ENCODE results near the gene BRAF.
"Not testable (repeated sequence)": the region's sequence is repeated elsewhere in the genome, so short reads cannot be mapped to it uniquely, and the experiment has no call there.

Gene BRAF

GRCh38 chr7:140896996-140897395 is 27.7 kb downstream of the BRAF start:
- Histone ChIP-seq H3K4me3 (ENCODE audit: low read length) (no peak overlapping the region), H3K27me3 (ENCODE audit: insufficient read depth, low read length) (no peaks in the 10 kb centered on the region), H3K9ac (ENCODE audit: low read depth, low read length) (no peak overlapping the region), H3K4me1 (ENCODE audit: insufficient read depth, low read length) (peaks cover 9% of the 10 kb centered on the region), H3K36me3 (ENCODE audit: insufficient read depth, low read depth, low read length) (no peaks in the 10 kb centered on the region), H3K27ac (ENCODE audit: low read length) (no peak overlapping the region), H3K9me3 (ENCODE audit: insufficient read depth, low read depth, low read length) (no peaks in the 10 kb centered on the region)

- Histone ChIP-seq H3K4me1 (ENCODE audit: insufficient read depth, low read length) (no peaks in the 10 kb centered on the region; the same call in 1 of the 2 replicates), H3K36me3 (ENCODE audit: insufficient read depth, low read depth, low read length) (no peaks in the 10 kb centered on the region), H3K9me3 (ENCODE audit: insufficient read depth, low read depth, low read length) (no peaks in the 10 kb centered on the region), H3K4me3 (ENCODE audit: low read length) (no peak overlapping the region), H3K27ac (ENCODE audit: low read length) (no peak overlapping the region), H3K9ac (ENCODE audit: low read depth, low read length) (no peak overlapping the region), H3K27me3 (ENCODE audit: insufficient read depth, low read length) (no peaks in the 10 kb centered on the region)
Measured at GRCh38 chr7:140889645-140890044, 35.1 kb downstream of the BRAF start.

- Histone ChIP-seq H3K4me1 (ENCODE audit: insufficient read depth, low read length) (no peaks in the 10 kb centered on the region; the same call in 1 of the 2 replicates), H3K9me3 (ENCODE audit: insufficient read depth, low read depth, low read length) (no peaks in the 10 kb centered on the region), H3K9ac (ENCODE audit: low read depth, low read length) (no peak overlapping the region), H3K36me3 (ENCODE audit: insufficient read depth, low read depth, low read length) (no peaks in the 10 kb centered on the region), H3K4me3 (ENCODE audit: low read length) (no peak overlapping the region), H3K27me3 (ENCODE audit: insufficient read depth, low read length) (no peaks in the 10 kb centered on the region), H3K27ac (ENCODE audit: low read length) (no peak overlapping the region)
Measured at GRCh38 chr7:140889150-140889549, 35.6 kb downstream of the BRAF start.

GRCh38 chr7:140888087-140888486 is 36.6 kb downstream of the BRAF start:
- Histone ChIP-seq H3K27me3 (ENCODE audit: insufficient read depth, low read length) (no peaks in the 10 kb centered on the region), H3K4me1 (ENCODE audit: insufficient read depth, low read length) (no peaks in the 10 kb centered on the region), H3K9me3 (ENCODE audit: insufficient read depth, low read depth, low read length) (no peaks in the 10 kb centered on the region), H3K9ac (ENCODE audit: low read depth, low read length) (no peak overlapping the region), H3K27ac (ENCODE audit: low read length) (no peak overlapping the region), H3K4me3 (ENCODE audit: low read length) (no peak overlapping the region), H3K36me3 (ENCODE audit: insufficient read depth, low read depth, low read length) (no peaks in the 10 kb centered on the region)

GRCh38 chr7:140885735-140886334 is 38.9 kb downstream of the BRAF start:
- H3K9me3 ChIP-seq (ENCODE audit: insufficient read depth, low read depth, low read length), result no peaks in the 10 kb centered on the region
- no peak overlapping the region for H3K9ac ChIP-seq (ENCODE audit: low read depth, low read length)
- no peaks in the 10 kb centered on the region for H3K4me1 ChIP-seq (ENCODE audit: insufficient read depth, low read length)
- no peak overlapping the region for H3K4me3 ChIP-seq (ENCODE audit: low read length)
- no peaks in the 10 kb centered on the region for H3K27me3 ChIP-seq (ENCODE audit: insufficient read depth, low read length)
- H3K36me3 ChIP-seq (ENCODE audit: insufficient read depth, low read depth, low read length), result no peaks in the 10 kb centered on the region
- no peak overlapping the region for H3K27ac ChIP-seq (ENCODE audit: low read length)

- H3K4me1 ChIP-seq (ENCODE audit: insufficient read depth, low read length), result no peaks in the 10 kb centered on the region
- no peaks in the 10 kb centered on the region for H3K36me3 ChIP-seq (ENCODE audit: insufficient read depth, low read depth, low read length)
- no peak overlapping the region for H3K4me3 ChIP-seq (ENCODE audit: low read length)
- H3K9ac ChIP-seq (ENCODE audit: low read depth, low read length), result no peak overlapping the region
- H3K27ac ChIP-seq (ENCODE audit: low read length), result no peak overlapping the region
- H3K27me3 ChIP-seq (ENCODE audit: insufficient read depth, low read length), result no peaks in the 10 kb centered on the region
- H3K9me3 ChIP-seq (ENCODE audit: insufficient read depth, low read depth, low read length), result no peaks in the 10 kb centered on the region
Measured at GRCh38 chr7:140883378-140883777, 41.4 kb downstream of the BRAF start.

GRCh38 chr7:140882834-140883233 is 41.9 kb downstream of the BRAF start:
- not testable (repeated sequence) for H3K9ac ChIP-seq (ENCODE audit: low read depth, low read length); H3K4me3 ChIP-seq (ENCODE audit: low read length); H3K36me3 ChIP-seq (ENCODE audit: insufficient read depth, low read depth, low read length); H3K27me3 ChIP-seq (ENCODE audit: insufficient read depth, low read length); H3K27ac ChIP-seq (ENCODE audit: low read length); H3K4me1 ChIP-seq (ENCODE audit: insufficient read depth, low read length); H3K9me3 ChIP-seq (ENCODE audit: insufficient read depth, low read depth, low read length)

- H3K9me3 ChIP-seq (ENCODE audit: insufficient read depth, low read depth, low read length), result no peaks in the 10 kb centered on the region
- no peaks in the 10 kb centered on the region for H3K27me3 ChIP-seq (ENCODE audit: insufficient read depth, low read length)
- H3K9ac ChIP-seq (ENCODE audit: low read depth, low read length), result no peak overlapping the region
- H3K4me3 ChIP-seq (ENCODE audit: low read length), result no peak overlapping the region
- peaks cover 4% of the 10 kb centered on the region; the same call in 1 of the 2 replicates for H3K4me1 ChIP-seq (ENCODE audit: insufficient read depth, low read length)
- H3K27ac ChIP-seq (ENCODE audit: low read length), result no peak overlapping the region
- no peaks in the 10 kb centered on the region for H3K36me3 ChIP-seq (ENCODE audit: insufficient read depth, low read depth, low read length)
Measured at GRCh38 chr7:140881507-140882228, 43.1 kb downstream of the BRAF start.

- Histone ChIP-seq H3K27ac (ENCODE audit: low read length) (no peak overlapping the region), H3K27me3 (ENCODE audit: insufficient read depth, low read length) (no peaks in the 10 kb centered on the region), H3K4me1 (ENCODE audit: insufficient read depth, low read length) (peaks cover 14% of the 10 kb centered on the region), H3K9ac (ENCODE audit: low read depth, low read length) (no peak overlapping the region), H3K4me3 (ENCODE audit: low read length) (no peak overlapping the region), H3K9me3 (ENCODE audit: insufficient read depth, low read depth, low read length) (no peaks in the 10 kb centered on the region), H3K36me3 (ENCODE audit: insufficient read depth, low read depth, low read length) (no peaks in the 10 kb centered on the region)
Measured at GRCh38 chr7:140877249-140877524, 47.5 kb downstream of the BRAF start.

GRCh38 chr7:140876519-140877248 is 48.0 kb downstream of the BRAF start:
- Histone ChIP-seq H3K36me3 (ENCODE audit: insufficient read depth, low read depth, low read length) (no peaks in the 10 kb centered on the region), H3K27me3 (ENCODE audit: insufficient read depth, low read length) (no peaks in the 10 kb centered on the region), H3K4me3 (ENCODE audit: low read length) (no peak overlapping the region), H3K9ac (ENCODE audit: low read depth, low read length) (no peak overlapping the region), H3K27ac (ENCODE audit: low read length) (no peak overlapping the region), H3K4me1 (ENCODE audit: insufficient read depth, low read length) (peaks cover 14% of the 10 kb centered on the region), H3K9me3 (ENCODE audit: insufficient read depth, low read depth, low read length) (no peaks in the 10 kb centered on the region)

GRCh38 chr7:140873434-140873833 is 51.3 kb downstream of the BRAF start:
- peaks cover 14% of the 10 kb centered on the region for H3K4me1 ChIP-seq (ENCODE audit: insufficient read depth, low read length)
- H3K4me3 ChIP-seq (ENCODE audit: low read length), result no peak overlapping the region
- H3K27me3 ChIP-seq (ENCODE audit: insufficient read depth, low read length), result no peaks in the 10 kb centered on the region
- no peak overlapping the region for H3K27ac ChIP-seq (ENCODE audit: low read length)
- no peaks in the 10 kb centered on the region for H3K36me3 ChIP-seq (ENCODE audit: insufficient read depth, low read depth, low read length)
- no peaks in the 10 kb centered on the region for H3K9me3 ChIP-seq (ENCODE audit: insufficient read depth, low read depth, low read length)
- H3K9ac ChIP-seq (ENCODE audit: low read depth, low read length), result no peak overlapping the region

- H3K9ac ChIP-seq (ENCODE audit: low read depth, low read length), result no peak overlapping the region
- H3K27ac ChIP-seq (ENCODE audit: low read length), result no peak overlapping the region
Measured at GRCh38 chr7:140870003-140870402, 54.7 kb downstream of the BRAF start.

More at GRCh38 chr7:140870003-140870402, 54.7 kb downstream of the BRAF start:
- H3K36me3 ChIP-seq (ENCODE audit: insufficient read depth, low read depth, low read length), result no peaks in the 10 kb centered on the region
- H3K27me3 ChIP-seq (ENCODE audit: insufficient read depth, low read length), result no peaks in the 10 kb centered on the region
- H3K9me3 ChIP-seq (ENCODE audit: insufficient read depth, low read depth, low read length), result no peaks in the 10 kb centered on the region
- H3K4me3 ChIP-seq (ENCODE audit: low read length), result no peak overlapping the region
- H3K4me1 ChIP-seq (ENCODE audit: insufficient read depth, low read length), result peaks cover 6% of the 10 kb centered on the region; the same call in 1 of the 2 replicates

All from iPS-20b (cell line).